Measurements from ENCODE around the gene ETV3L.

GRCh38 chr1:157144509-157144908 lies 44.9 kb upstream of the ETV3L start:
- TF ChIP-seq CTCF (IDR thresholded peaks at IDR 0.05 in 8 of 11, conservative IDR thresholded peaks at IDR 0.05 in 3 of 11) = no peak
- no peak for TF ChIP-seq POLR2A (IDR thresholded peaks at IDR 0.05)
- no peak for TF ChIP-seq POLR2AphosphoS5 (IDR thresholded peaks at IDR 0.05)

Measured in spleen (tissue), 7 donors.